Endothelial cell of umbilical vein (primary cell): ENCODE results near the gene RAB18. TPM values are rescaled to one million over a fixed set of nuclear protein-coding genes. Genes with fewer than 3 reads are reported as not detected.

Experiments used
- BruUV-seq: library from RNA; stranded (reverse); fragments of 400-500 nt; replicated peaks from 2 replicates; lab custom pipeline; 2021; lab: Mats Ljungman, UMichigan
- CTCF ChIA-PET: fragments of 300-600, 350-600 bp; sonication (Branson Sonifier 250); formaldehyde crosslinking; loops from one replicate; lab custom pipeline; 2021; ENCODE audit warnings: antibody characterized with exemption, inconsistent platforms; lab: Charles Lee
- POLR2A ChIA-PET: fragments of 300-600, 350-600 bp; sonication (Branson Sonifier 250); formaldehyde crosslinking; loops from one replicate; lab custom pipeline; 2021; ENCODE audit warnings: antibody characterized with exemption, inconsistent platforms; lab: Charles Lee
- DNase-seq: peaks from one replicate; pipeline ENCODE4 v3.0.0-alpha.2; 2011; ENCODE audit warnings: low read depth, low spot score
- FAIRE-seq: peaks from 2 replicates; lab custom pipeline; 2011; peaks lifted over from hg19 to GRCh38; lab: Jason Lieb, UNC
- H2AFZ ChIP-seq: 2 replicates; pipeline ENCODE4 v1.6.0; 2012; ENCODE audit warnings: low read depth, low read length, control low read depth, inconsistent platforms
- H3K27ac ChIP-seq: 2 replicates; pipeline ENCODE4 v1.5.1; 2011; ENCODE audit warnings: low read depth, mild to moderate bottlenecking, control low read depth, low read length, moderate library complexity; ENCODE audit not compliant: insufficient read depth
- H3K27me3 ChIP-seq, 2 experiments: 2 replicates each; pipeline versions ENCODE4 v1.6.0 to v1.6.1; 2011; ENCODE audit warnings: low read length in 2 of 2, mixed read lengths in 1 of 2; ENCODE audit not compliant: control insufficient read depth in 2 of 2, insufficient read depth in 2 of 2
- H3K36me3 ChIP-seq, 2 experiments: 2 replicates in 1 of 2; 3 replicates in 1 of 2; pipeline ENCODE4 v1.5.1; 2011; ENCODE audit warnings: low read length in 2 of 2, mild to moderate bottlenecking in 1 of 2, moderate library complexity in 1 of 2; ENCODE audit not compliant: control insufficient read depth in 2 of 2, insufficient read depth in 2 of 2; ENCODE audit errors: extremely low read depth in 1 of 2
- H3K4me1 ChIP-seq: 3 replicates; pipeline ENCODE4 v1.5.1; 2011; ENCODE audit warnings: mild to moderate bottlenecking, low read length; ENCODE audit not compliant: control insufficient read depth, insufficient read depth; ENCODE audit errors: extremely low read depth
- H3K4me2 ChIP-seq: 2 replicates; pipeline ENCODE4 v1.6.1; 2011; ENCODE audit warnings: low read length, control low read depth, mixed read lengths; ENCODE audit not compliant: insufficient read depth
- H3K4me3 ChIP-seq, 3 experiments: fragments of 200-600 bp in 1 of 3; sonication (generic), shearing (Covaris generic) in 1 of 3; replicated peaks in 1 of 3; 2 replicates each; pipeline ENCODE4 v1.5.1; 2011 to 2016; ENCODE audit warnings: control low read depth in 3 of 3, low read length in 3 of 3, mild to moderate bottlenecking in 2 of 3, inconsistent platforms in 1 of 3, low read depth in 1 of 3, moderate library complexity in 1 of 3; ENCODE audit not compliant: insufficient read depth in 1 of 3
- H3K79me2 ChIP-seq: 2 replicates; pipeline ENCODE4 v1.6.0; 2012; ENCODE audit warnings: low read length, inconsistent platforms; ENCODE audit not compliant: control insufficient read depth, insufficient read depth
- H3K9ac ChIP-seq: replicated peaks from 2 replicates; pipeline ENCODE3; 2011; ENCODE audit warnings: low read length, control low read depth; ENCODE audit not compliant: insufficient read depth; ENCODE audit errors: extremely low read depth
- H3K9me1 ChIP-seq: replicated peaks from 3 replicates; pipeline ENCODE4 v1.6.0; 2011; ENCODE audit warnings: mild to moderate bottlenecking, low read length; ENCODE audit not compliant: control insufficient read depth, insufficient read depth; ENCODE audit errors: extremely low read depth
- H3K9me3 ChIP-seq: replicated peaks from 2 replicates; pipeline ENCODE4 v1.5.1; 2012; ENCODE audit warnings: low read length, inconsistent platforms; ENCODE audit not compliant: control insufficient read depth, insufficient read depth
- H4K20me1 ChIP-seq: replicated peaks from 2 replicates; pipeline ENCODE3; 2011; ENCODE audit warnings: mild to moderate bottlenecking, low read length; ENCODE audit not compliant: control insufficient read depth, insufficient read depth; ENCODE audit errors: extremely low read depth
- CTCF ChIP-seq, 2 donors: IDR thresholded peaks; 1 replicate in 1 of 2; 2 replicates in 1 of 2; pipeline ENCODE4 v1.5.1; 2011; ENCODE audit warnings: low read length in 2 of 2, mild to moderate bottlenecking in 2 of 2, moderate library complexity in 2 of 2, control low read depth in 1 of 2, inconsistent platforms in 1 of 2, low read depth in 1 of 2; ENCODE audit not compliant: insufficient read depth in 1 of 2; ENCODE audit errors: extremely low read depth in 1 of 2
- EZH2 ChIP-seq: IDR thresholded peaks from 2 replicates; pipeline ENCODE4 v1.6.1; 2012; ENCODE audit warnings: borderline replicate concordance, low read depth, mild to moderate bottlenecking, moderate library complexity, low read length, inconsistent platforms; ENCODE audit not compliant: severe bottlenecking
- FOS ChIP-seq: IDR thresholded peaks from 2 replicates; pipeline ENCODE4 v1.6.1; 2011; ENCODE audit warnings: mild to moderate bottlenecking, low read length, moderate library complexity, borderline replicate concordance; ENCODE audit not compliant: insufficient read depth
- GATA2 ChIP-seq: IDR thresholded peaks from 2 replicates; pipeline ENCODE4 v1.7.0; 2011; ENCODE audit warnings: low read depth, mild to moderate bottlenecking, moderate library complexity, mixed read lengths, low read length; ENCODE audit not compliant: insufficient read length, insufficient read depth
- JUN ChIP-seq: IDR thresholded peaks from 2 replicates; pipeline ENCODE4 v1.6.1; 2011; ENCODE audit warnings: borderline replicate concordance, low read depth; ENCODE audit not compliant: insufficient read length, insufficient read depth
- MAX ChIP-seq: IDR thresholded peaks from 2 replicates; pipeline ENCODE4 v1.6.1; 2011; ENCODE audit not compliant: insufficient read depth, insufficient read length
- POLR2A ChIP-seq: IDR thresholded peaks from 2 replicates; pipeline ENCODE4 v1.6.1; 2012; ENCODE audit warnings: low read depth, mild to moderate bottlenecking, control low read depth, low read length
- POLR2AphosphoS5 ChIP-seq: IDR thresholded peaks from 2 replicates; pipeline ENCODE4 v1.6.1; 2012; ENCODE audit warnings: low read depth, mild to moderate bottlenecking, control low read depth, low read length, moderate library complexity; ENCODE audit not compliant: insufficient read depth
- dilution Hi-C: fragments of 300-500 bp; cut with MboI; formaldehyde crosslinking; loops from one replicate; pipeline ENCODE4 v1.15.0; 2019; ENCODE audit warnings: low sequenced_read_pairs; ENCODE audit not compliant: extremely low pct_ligation_motif_present
- intact Hi-C: fragments of 100-400 bp; cut with micrococcal nuclease; formaldehyde crosslinking; loops from one replicate; pipeline ENCODE4 v1.10.0; 2022
- polyA plus RNA-seq, 4 experiments: library from polyadenylated mRNA; depleted of rRNA in 3 of 4; stranded (reverse) in 3 of 4; unstranded in 1 of 4; fragments of >200 nt; gene quantifications; 2 replicates each; pipeline versions ENCODE4 v1.2.1 to v1.2.3, GENCODE V29; 2011 to 2012; ENCODE audit warnings: missing spikeins in 1 of 4
- total RNA-seq: library from RNA; stranded (reverse); gene quantifications from 2 replicates; pipeline ENCODE4 v1.2.3, GENCODE V29; 2021

The RAB18 gene
- total and polyA plus RNA-seq, 2 donors (not counting 3 experiments of a cell fraction or from before 2014, with no cell fraction given): 20.4 to 108 TPM

GRCh38 chr10:27463961-27464360 lies 40.1 kb upstream of the RAB18 start:
- FAIRE-seq: no peak
- ChIA-PET POLR2A (no interaction called here), CTCF (no interaction called here)
- intact Hi-C loops: no loop called here
- H4K20me1 ChIP-seq: no peaks in the 10 kb centered on the region
- H3K4me2 ChIP-seq: no peak overlapping the region
- no peaks in the 10 kb centered on the region for H3K4me1 ChIP-seq
- H3K4me3 ChIP-seq: no peak overlapping the region
- no peaks in the 10 kb centered on the region for H3K79me2 ChIP-seq
- no peaks in the 10 kb centered on the region for H3K9me3 ChIP-seq
- no TSS peak for BruUV-seq
- no peaks in the 10 kb centered on the region for H3K36me3 ChIP-seq
- dilution Hi-C loops: no loop called here
- peaks cover 0 to 3% of the 10 kb centered on the region in 2 experiments for H3K27me3 ChIP-seq
- no peak overlapping the region for H2AFZ ChIP-seq
- TF ChIP-seq EZH2 (no peak), MAX (no peak), POLR2A (no peak), CTCF (IDR thresholded peaks at IDR 0.05; ENCODE audit: extremely low read depth in 1 of 2, insufficient read depth in 1 of 2, low read depth in 1 of 2, low read length in 2 of 2) (no peak), JUN (no peak)
- H3K9me1 ChIP-seq: no peaks in the 10 kb centered on the region
- no peak overlapping the region for H3K27ac ChIP-seq
- no peak overlapping the region for H3K9ac ChIP-seq
- DNase-seq: no peak

- Histone ChIP-seq H4K20me1 (no peaks in the 10 kb centered on the region), H3K36me3 (no peaks in the 10 kb centered on the region), H3K79me2 (no peaks in the 10 kb centered on the region), H3K4me2 (no peak overlapping the region), H3K9me3 (no peaks in the 10 kb centered on the region), H2AFZ (no peak overlapping the region), H3K4me3 (no peak overlapping the region), H3K9me1 (no peaks in the 10 kb centered on the region), H3K9ac (no peak overlapping the region), H3K27ac (no peak overlapping the region), H3K27me3 (peaks cover 0 to 3% of the 10 kb centered on the region in 2 experiments), H3K4me1 (no peaks in the 10 kb centered on the region)
- no peak for FAIRE-seq
- TF ChIP-seq POLR2A (no peak), CTCF (IDR thresholded peaks at IDR 0.05; ENCODE audit: extremely low read depth in 1 of 2, insufficient read depth in 1 of 2, low read depth in 1 of 2, low read length in 2 of 2) (no peak), FOS (no peak), GATA2 (no peak), EZH2 (no peak), POLR2AphosphoS5 (no peak)
- dilution Hi-C loops: no loop called here
- no peak for DNase-seq
- intact Hi-C loops: no loop called here
- no TSS peak for BruUV-seq
- POLR2A ChIA-PET: no interaction called here
- CTCF ChIA-PET: no interaction called here
Measured at GRCh38 chr10:27464993-27465392, 39.1 kb upstream of the RAB18 start.
